Esophagus squamous epithelium (tissue), 4 donors: ENCODE results near the gene KHSRP.

Source experiments
- POLR2A ChIP-seq, 4 donors: fragments of 450-650 bp; IDR thresholded peaks; one replicate each; pipeline ENCODE4 v1.6.1; 2017; ENCODE audit warnings: antibody characterized with exemption in 4 of 4, mild to moderate bottlenecking in 4 of 4, moderate library complexity in 3 of 4
- TF ChIP-seq, protein P1 (sequence below), 6 experiments: fragments of 450-650 bp in 4 of 6; fragments of 200-600 bp in 2 of 6; sonication (generic) in 2 of 6; IDR thresholded peaks; one replicate each; pipeline ENCODE4 v1.5.1; 2016 to 2019; ENCODE audit warnings: antibody characterized with exemption in 6 of 6, mild to moderate bottlenecking in 4 of 6, moderate library complexity in 4 of 6

DNA sequence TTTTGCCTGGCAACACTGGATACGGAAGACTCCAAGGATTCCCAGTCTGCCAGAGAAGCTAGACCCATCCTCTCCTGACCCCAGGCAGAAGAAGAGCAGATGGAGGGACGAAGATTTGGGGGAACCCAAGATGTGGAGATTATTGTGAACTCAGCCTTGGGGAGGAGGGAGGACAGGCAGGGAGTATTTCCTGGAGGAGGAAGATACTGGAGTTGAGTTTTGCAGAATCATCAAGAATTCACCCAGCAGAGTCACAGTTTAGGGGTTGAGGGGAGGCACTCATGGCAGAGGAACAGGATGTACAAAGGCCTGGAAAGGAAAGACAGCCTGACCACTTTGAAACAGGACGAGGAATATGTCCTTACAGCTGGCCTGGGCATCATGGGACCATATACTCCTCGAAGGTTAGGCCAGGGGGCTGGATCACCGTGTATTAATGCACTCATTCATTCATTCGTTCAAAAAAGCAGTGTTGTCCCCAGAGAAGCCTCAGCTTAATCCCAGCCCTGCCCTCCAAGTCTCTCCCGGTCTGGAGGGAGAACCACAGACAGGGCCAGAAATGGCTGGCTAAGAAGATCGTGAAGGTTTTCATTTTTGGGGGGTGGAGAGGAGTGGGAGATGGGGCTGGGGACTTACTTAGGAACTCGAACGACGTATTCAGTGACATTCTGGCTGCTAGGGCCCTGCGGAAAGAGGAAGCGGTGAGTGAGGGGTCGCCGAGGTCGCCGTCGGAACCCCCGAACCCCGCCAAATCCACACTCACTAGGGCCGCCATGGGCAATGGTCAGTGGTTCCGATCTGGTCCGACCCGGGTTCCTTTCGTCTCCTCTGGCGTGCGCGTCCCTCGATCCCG, 32.2 kb downstream of the KHSRP start:
- TF ChIP-seq, protein P1, sequence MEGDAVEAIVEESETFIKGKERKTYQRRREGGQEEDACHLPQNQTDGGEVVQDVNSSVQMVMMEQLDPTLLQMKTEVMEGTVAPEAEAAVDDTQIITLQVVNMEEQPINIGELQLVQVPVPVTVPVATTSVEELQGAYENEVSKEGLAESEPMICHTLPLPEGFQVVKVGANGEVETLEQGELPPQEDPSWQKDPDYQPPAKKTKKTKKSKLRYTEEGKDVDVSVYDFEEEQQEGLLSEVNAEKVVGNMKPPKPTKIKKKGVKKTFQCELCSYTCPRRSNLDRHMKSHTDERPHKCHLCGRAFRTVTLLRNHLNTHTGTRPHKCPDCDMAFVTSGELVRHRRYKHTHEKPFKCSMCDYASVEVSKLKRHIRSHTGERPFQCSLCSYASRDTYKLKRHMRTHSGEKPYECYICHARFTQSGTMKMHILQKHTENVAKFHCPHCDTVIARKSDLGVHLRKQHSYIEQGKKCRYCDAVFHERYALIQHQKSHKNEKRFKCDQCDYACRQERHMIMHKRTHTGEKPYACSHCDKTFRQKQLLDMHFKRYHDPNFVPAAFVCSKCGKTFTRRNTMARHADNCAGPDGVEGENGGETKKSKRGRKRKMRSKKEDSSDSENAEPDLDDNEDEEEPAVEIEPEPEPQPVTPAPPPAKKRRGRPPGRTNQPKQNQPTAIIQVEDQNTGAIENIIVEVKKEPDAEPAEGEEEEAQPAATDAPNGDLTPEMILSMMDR (IDR thresholded peaks at IDR 0.05), result no peak
- TF ChIP-seq POLR2A (IDR thresholded peaks at IDR 0.05), result no peak
